H1 (cell line): ENCODE data around the gene BRD3OS. TPM values are rescaled to one million over a fixed set of nuclear protein-coding genes. Genes with fewer than 3 reads are reported as not detected.

ENCODE experiments used
- CTCF ChIA-PET: fragments of 300-600 bp; sonication (Branson Sonifier 250); formaldehyde crosslinking; loops from one replicate; lab custom pipeline; 2021; ENCODE audit not compliant: partially characterized antibody; lab: Charles Lee
- POLR2A ChIA-PET: fragments of 300-600 bp; sonication (Branson Sonifier 250); formaldehyde crosslinking; loops from one replicate; lab custom pipeline; 2021; ENCODE audit warnings: inconsistent platforms; ENCODE audit not compliant: partially characterized antibody; lab: Charles Lee
- DNase-seq, 2 experiments: peaks; one replicate each; pipeline versions ENCODE4 v3.0.0 to v3.0.0-alpha.2; 2010 to 2022; ENCODE audit warnings: low spot score in 2 of 2, low read depth in 1 of 2, mixed read lengths in 1 of 2
- FAIRE-seq: peaks from 2 replicates; lab custom pipeline; 2011; peaks lifted over from hg19 to GRCh38; lab: Jason Lieb, UNC
- H2AFZ ChIP-seq: 2 replicates; pipeline ENCODE4 v1.8.1; 2012; ENCODE audit warnings: low read length, inconsistent platforms
- H2AK5ac ChIP-seq: 2 replicates; pipeline ENCODE4 v1.6.1; 2013; ENCODE audit warnings: low read depth, low read length
- H2BK120ac ChIP-seq: replicated peaks from 2 replicates; pipeline ENCODE3; 2013; ENCODE audit warnings: low read depth, low read length, inconsistent platforms
- H2BK12ac ChIP-seq: 2 replicates; pipeline ENCODE4 v1.6.1; 2013; ENCODE audit warnings: low read depth, low read length
- H2BK15ac ChIP-seq: 2 replicates; pipeline ENCODE4 v1.6.1; 2013; ENCODE audit warnings: low read length
- H2BK20ac ChIP-seq: 2 replicates; pipeline ENCODE4 v1.6.1; 2013; ENCODE audit warnings: low read length
- H2BK5ac ChIP-seq: 2 replicates; pipeline ENCODE4 v1.6.1; 2013; ENCODE audit warnings: low read depth, low read length
- H3K14ac ChIP-seq: 2 replicates; pipeline ENCODE4 v1.6.1; 2013; ENCODE audit warnings: inconsistent platforms; ENCODE audit not compliant: insufficient read length
- H3K18ac ChIP-seq: 2 replicates; pipeline ENCODE4 v1.6.1; 2013; ENCODE audit warnings: low read length; ENCODE audit errors: extremely low read depth
- H3K23ac ChIP-seq: 2 replicates; pipeline ENCODE4 v1.6.1; 2013; ENCODE audit warnings: inconsistent platforms; ENCODE audit not compliant: insufficient read length
- H3K23me2 ChIP-seq: 2 replicates; pipeline ENCODE4 v1.6.1; 2013; ENCODE audit warnings: low read depth, low read length
- H3K27ac ChIP-seq: 2 replicates; pipeline ENCODE4 v1.6.1; 2011; ENCODE audit warnings: low read depth, low read length, inconsistent platforms
- H3K27me3 ChIP-seq, 4 experiments: replicated peaks in 1 of 4; 1 replicate in 1 of 4; 2 replicates in 3 of 4; pipeline versions ENCODE4 v1.6.1 to v1.8.1; 2011 to 2013; ENCODE audit warnings: low read length in 3 of 4, mild to moderate bottlenecking in 3 of 4, inconsistent platforms in 2 of 4, mixed read lengths in 2 of 4, moderate library complexity in 1 of 4; ENCODE audit not compliant: control insufficient read depth in 3 of 4, insufficient read depth in 3 of 4; ENCODE audit errors: extremely low read depth in 1 of 4
- H3K36me3 ChIP-seq, 4 experiments: 2 replicates each; pipeline versions ENCODE4 v1.6.1 to v1.8.1; 2011 to 2013; ENCODE audit warnings: mild to moderate bottlenecking in 4 of 4, low read length in 3 of 4, moderate library complexity in 2 of 4, control low read depth in 1 of 4, inconsistent platforms in 1 of 4; ENCODE audit not compliant: insufficient read depth in 4 of 4, control insufficient read depth in 2 of 4
- H3K4ac ChIP-seq: replicated peaks from 2 replicates; pipeline ENCODE3; 2013; ENCODE audit warnings: low read length, low read depth, mixed read lengths, inconsistent platforms; ENCODE audit not compliant: insufficient read length
- H3K4me1 ChIP-seq, 4 experiments: replicated peaks in 1 of 4; 1 replicate in 1 of 4; 2 replicates in 3 of 4; pipeline versions ENCODE4 v1.6.1 to v1.8.1; 2011 to 2013; ENCODE audit warnings: low read length in 3 of 4, inconsistent platforms in 2 of 4, mixed read lengths in 1 of 4; ENCODE audit not compliant: insufficient read depth in 4 of 4, control insufficient read depth in 3 of 4
- H3K4me2 ChIP-seq, 2 experiments: 2 replicates each; pipeline versions ENCODE4 v1.6.1 to v1.8.1; 2011 to 2013; ENCODE audit warnings: low read depth in 2 of 2, low read length in 2 of 2, control low read depth in 1 of 2, inconsistent platforms in 1 of 2, mild to moderate bottlenecking in 1 of 2; ENCODE audit not compliant: insufficient read depth in 1 of 2
- H3K4me3 ChIP-seq, 4 experiments: fragments of 200-600, 300-600 bp in 1 of 4; sonication (generic), shearing (Covaris generic), sonication (Bioruptor Twin) in 1 of 4; 2 replicates each; pipeline versions ENCODE4 v1.5.1 to v1.8.1; 2011 to 2016; ENCODE audit warnings: low read length in 4 of 4, low read depth in 3 of 4, control low read depth in 2 of 4, inconsistent platforms in 2 of 4, mild to moderate bottlenecking in 2 of 4, mixed read lengths in 1 of 4, moderate library complexity in 1 of 4; ENCODE audit not compliant: insufficient read depth in 2 of 4; ENCODE audit errors: extremely low read depth in 1 of 4
- H3K56ac ChIP-seq: replicated peaks from 2 replicates; pipeline ENCODE3; 2013; ENCODE audit warnings: low read depth, mild to moderate bottlenecking, mixed read lengths, low read length, inconsistent platforms; ENCODE audit not compliant: insufficient read length
- H3K79me1 ChIP-seq: 2 replicates; pipeline ENCODE4 v1.6.1; 2013; ENCODE audit warnings: low read depth, low read length, control low read depth
- H3K79me2 ChIP-seq, 2 experiments: 2 replicates each; pipeline versions ENCODE4 v1.6.1 to v1.8.1; 2012 to 2013; ENCODE audit warnings: low read length in 2 of 2, mild to moderate bottlenecking in 2 of 2, inconsistent platforms in 1 of 2; ENCODE audit not compliant: insufficient read depth in 2 of 2, control insufficient read depth in 1 of 2
- H3K9ac ChIP-seq, 4 experiments: replicated peaks in 1 of 4; 1 replicate in 1 of 4; 2 replicates in 3 of 4; pipeline versions ENCODE4 v1.6.1 to v1.8.1; 2011 to 2013; ENCODE audit warnings: low read depth in 3 of 4, low read length in 3 of 4, control low read depth in 2 of 4, mild to moderate bottlenecking in 2 of 4, moderate library complexity in 2 of 4, inconsistent platforms in 1 of 4; ENCODE audit errors: extremely low read depth in 1 of 4
- H3K9me3 ChIP-seq, 2 experiments: 2 replicates each; pipeline versions ENCODE4 v1.6.1 to v1.8.1; 2012 to 2013; ENCODE audit warnings: mild to moderate bottlenecking in 2 of 2, moderate library complexity in 2 of 2, control low read depth in 1 of 2, inconsistent platforms in 1 of 2, low read depth in 1 of 2, low read length in 1 of 2, mixed read lengths in 1 of 2; ENCODE audit not compliant: insufficient read depth in 2 of 2
- H4K20me1 ChIP-seq, 2 experiments: replicated peaks in 1 of 2; 2 replicates each; pipeline versions ENCODE3 to v1.8.1; 2011 to 2013; ENCODE audit warnings: inconsistent platforms in 2 of 2, low read length in 2 of 2, mild to moderate bottlenecking in 1 of 2; ENCODE audit not compliant: insufficient read depth in 2 of 2, control insufficient read depth in 1 of 2
- H4K5ac ChIP-seq: 2 replicates; pipeline ENCODE4 v1.6.1; 2013; ENCODE audit warnings: low read length, low read depth, mixed read lengths, inconsistent platforms; ENCODE audit not compliant: insufficient read length
- H4K8ac ChIP-seq: 2 replicates; pipeline ENCODE4 v1.8.0; 2013; ENCODE audit warnings: mild to moderate bottlenecking, moderate library complexity, low read length, inconsistent platforms; ENCODE audit not compliant: insufficient read depth; ENCODE audit errors: extremely low read depth
- H4K91ac ChIP-seq: replicated peaks from 2 replicates; pipeline ENCODE3; 2013; ENCODE audit warnings: low read length, mixed read lengths, inconsistent platforms; ENCODE audit not compliant: insufficient read length
- BCL11A ChIP-seq, 2 experiments: IDR thresholded peaks; one replicate each; pipeline ENCODE4 v1.6.1; 2011; ENCODE audit warnings: low read depth in 2 of 2, low read length in 2 of 2, mild to moderate bottlenecking in 2 of 2
- JUN ChIP-seq: IDR thresholded peaks from 2 replicates; pipeline ENCODE4 v1.6.1; 2011; ENCODE audit warnings: low read depth, mild to moderate bottlenecking, improper control_type of control experiment, low read length
- SRF ChIP-seq: IDR thresholded peaks from 2 replicates; pipeline ENCODE4 v1.6.1; 2011; ENCODE audit warnings: mild to moderate bottlenecking, low read depth, low read length, moderate library complexity
- TBP ChIP-seq: IDR thresholded peaks from 2 replicates; pipeline ENCODE4 v1.6.1; 2011; ENCODE audit warnings: low read depth, low read length, improper control_type of control experiment
- ZNF274 ChIP-seq: IDR thresholded peaks from 2 replicates; pipeline ENCODE4 v1.7.0; 2012; ENCODE audit warnings: low read length, borderline replicate concordance; ENCODE audit errors: extremely low read depth
- WGBS, 2 experiments: shearing (Covaris generic) in 1 of 2; methylation state at CpG; one replicate each; pipeline versions ENCODE4 v1.1.6 to v1.1.7; 2013 to 2015; ENCODE audit warnings: low lambda C conversion rate in 2 of 2, mixed read lengths in 2 of 2, inconsistent platforms in 1 of 2, low coverage in 1 of 2, missing lambda C conversion rate in 1 of 2; ENCODE audit not compliant: insufficient replicate concordance in 2 of 2, insufficient coverage in 1 of 2, insufficient read length in 1 of 2; ENCODE audit errors: extremely low coverage in 1 of 2, missing lambda C conversion rate in 1 of 2; 5-methylcytosine and 5-hydroxymethylcytosine counted together
- polyA plus RNA-seq, 7 experiments: library from polyadenylated mRNA; depleted of rRNA in 3 of 7; stranded (reverse) in 5 of 7; unstranded in 2 of 7; fragments of >200 nt in 5 of 7; fragments of 200-250 nt in 2 of 7; gene quantifications; 1 replicate in 5 of 7; 2 replicates in 1 of 7; 4 replicates in 1 of 7; pipeline versions ENCODE4 v1.2.1 to v1.2.3, GENCODE V29; 2011 to 2013; ENCODE audit warnings: missing spikeins in 2 of 7, mixed read lengths in 2 of 7
- total RNA-seq: library from RNA; stranded (reverse); fragmentation: NEBNext Ultra II Directional; extraction: Animal tissue kit (Norgen Biotek cat#: 25700); gene quantifications from 2 replicates; pipeline ENCODE4 v1.2.1, GENCODE V29; 2021

BRD3OS gene
- total and polyA plus RNA-seq, 2 of the 8 experiments (the other 6 are each of a cell fraction or from before 2014, with no cell fraction given) = 12.7 to 20.2 TPM

DNA sequence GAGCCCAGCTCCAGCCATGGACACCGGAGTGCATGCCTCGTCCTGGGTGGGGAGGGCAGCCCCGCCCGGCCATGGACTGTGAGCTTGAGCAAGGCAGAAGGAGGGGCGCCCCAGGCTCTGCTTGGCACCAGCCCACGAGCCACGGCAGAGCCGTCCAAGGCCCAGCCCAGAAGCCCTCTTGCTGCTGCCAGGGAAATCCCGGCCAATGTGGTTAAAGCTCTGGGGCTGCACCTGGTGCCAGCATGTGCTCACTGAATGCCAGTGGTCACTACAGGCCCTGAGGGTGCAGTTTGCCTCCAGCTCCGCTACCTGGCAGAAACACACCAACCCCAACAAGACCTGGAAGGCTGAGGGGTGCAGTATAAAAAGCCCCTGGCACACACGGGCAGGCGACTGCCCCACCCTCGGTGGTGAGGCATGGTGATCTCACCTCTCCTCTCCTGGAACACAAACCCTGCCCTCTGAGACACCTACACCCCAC, 30.7 kb downstream of the BRD3OS start:
- H4K20me1 ChIP-seq = peaks cover 53 to 54% of the 10 kb centered on the region in 2 experiments
- whole genome bisulfite sequencing, 2 experiments = 90% methylated on average over 12 of the region's 13 CpGs; no CpG with 5 or more reads in 1 of the 2 experiments

More for the DNA sequence above, 30.7 kb downstream of the BRD3OS start:
- Histone ChIP-seq H3K27ac (no peak overlapping the region), H3K4me1 (peaks cover 0 to 12% (median 2%) of the 10 kb centered on the region in 4 experiments; a peak in 4 of 7 replicates), H2BK20ac (no peak overlapping the region), H3K18ac (no peak overlapping the region), H2BK12ac (no peak overlapping the region), H3K4ac (no peak overlapping the region), H4K91ac (no peak overlapping the region), H3K56ac (no peak overlapping the region), H2BK5ac (no peak overlapping the region; the same call in 1 of the 2 replicates), H3K79me2 (peaks cover 9 to 80% of the 10 kb centered on the region in 2 experiments; a peak in 3 of 4 replicates), H3K4me3 (no peak overlapping the region), H2BK15ac (no peak overlapping the region), H3K9ac (no peak overlapping the region), H3K4me2 (no peak overlapping the region), H2AK5ac (no peak overlapping the region), H4K5ac (no peak overlapping the region), H4K8ac (peak overlapping the region; percentile 71; the same call in 1 of the 2 replicates), H2AFZ (no peak overlapping the region), H3K23ac (no peak overlapping the region), H2BK120ac (no peak overlapping the region), H3K23me2 (no peaks in the 10 kb centered on the region), H3K27me3 (no peaks in the 10 kb centered on the region), H3K14ac (no peak overlapping the region), H3K79me1 (peaks cover 34% of the 10 kb centered on the region), H3K9me3 (no peaks in the 10 kb centered on the region), H3K36me3 (peaks cover 2 to 19% (median 15%) of the 10 kb centered on the region in 4 experiments; a peak in 6 of 8 replicates)
- DNase-seq = no peak
- no peak for TF ChIP-seq ZNF274
- no peak for TF ChIP-seq SRF
- no peak for TF ChIP-seq BCL11A (IDR thresholded peaks at IDR 0.05; ENCODE audit: low read depth in 2 of 2, low read length in 2 of 2)
- no peak for TF ChIP-seq TBP
- no peak for TF ChIP-seq JUN
- ChIA-PET POLR2A (interaction anchor here (1.0 to 3.9 kb wide), 4 partner anchors 9 to 100 kb away, joined by 3 to 19 read pairs (median 4); no protein-coding TSS in a partner anchor), CTCF (interaction anchor here (0.6 to 1.0 kb wide), 2 partner anchors 13 to 313 kb away, joined by 3 to 5 read pairs; no protein-coding TSS in a partner anchor)
- FAIRE-seq = no peak
